Measurements from ENCODE around the gene MMP7.

Gene MMP7

GRCh38 chr11:102473543-102473942 lies 57.0 kb downstream of the MMP7 start:
- Histone ChIP-seq H3K4me3 (no peak overlapping the region), H3K27ac (no peak overlapping the region), H3K9ac (ENCODE audit: insufficient read length) (no peak overlapping the region), H3K9me3 (ENCODE audit: low read depth, low read length) (no peaks in the 10 kb centered on the region), H3K36me3 (ENCODE audit: insufficient read depth, low read length) (no peaks in the 10 kb centered on the region)
- DNase-seq (ENCODE audit: low read depth, low spot score) = no peak
- TF ChIP-seq POLR2AphosphoS5 (IDR thresholded peaks at IDR 0.05; ENCODE audit: borderline replicate concordance, low read depth, low read length) = no peak
- no peak for TF ChIP-seq FOXP2 (optimal IDR thresholded peaks at IDR 0.05; ENCODE audit: control extremely low read depth, extremely low read length, insufficient read depth)
- no peak for TF ChIP-seq EZH2 (IDR thresholded peaks at IDR 0.05)

- DNase-seq (ENCODE audit: low read depth, low spot score) = no peak
- TF ChIP-seq POLR2AphosphoS5 (IDR thresholded peaks at IDR 0.05; ENCODE audit: borderline replicate concordance, low read depth, low read length) = no peak
- no peak for TF ChIP-seq FOXP2 (optimal IDR thresholded peaks at IDR 0.05; ENCODE audit: control extremely low read depth, extremely low read length, insufficient read depth)
- no peak for TF ChIP-seq EZH2 (IDR thresholded peaks at IDR 0.05)
- Histone ChIP-seq H3K4me3 (no peak overlapping the region), H3K9ac (ENCODE audit: insufficient read length) (no peak overlapping the region), H3K27ac (no peak overlapping the region), H3K9me3 (ENCODE audit: low read depth, low read length) (no peaks in the 10 kb centered on the region), H3K36me3 (ENCODE audit: insufficient read depth, low read length) (no peaks in the 10 kb centered on the region)
Observed at GRCh38 chr11:102472127-102472526, 58.4 kb downstream of the MMP7 start.

GRCh38 chr11:102471474-102471873 lies 59.1 kb downstream of the MMP7 start:
- Histone ChIP-seq H3K36me3 (ENCODE audit: insufficient read depth, low read length) (no peaks in the 10 kb centered on the region), H3K9me3 (ENCODE audit: low read depth, low read length) (no peaks in the 10 kb centered on the region), H3K9ac (ENCODE audit: insufficient read length) (no peak overlapping the region), H3K4me3 (no peak overlapping the region), H3K27ac (no peak overlapping the region)
- DNase-seq (ENCODE audit: low read depth, low spot score) = no peak
- no peak for TF ChIP-seq EZH2 (IDR thresholded peaks at IDR 0.05)
- no peak for TF ChIP-seq FOXP2 (optimal IDR thresholded peaks at IDR 0.05; ENCODE audit: control extremely low read depth, extremely low read length, insufficient read depth)
- no peak for TF ChIP-seq POLR2AphosphoS5 (IDR thresholded peaks at IDR 0.05; ENCODE audit: borderline replicate concordance, low read depth, low read length)
